Measurements from ENCODE around the gene KRT33A. TPM values are rescaled to one million over a fixed set of nuclear protein-coding genes. Genes with fewer than 3 reads are reported as not detected.
A peak's percentile ranks its signal among the peaks of the same experiment; 100 is the strongest.

Gene KRT33A
- polyA plus RNA-seq, 3 donors = not detected

- Histone ChIP-seq H2AFZ (ENCODE audit: insufficient read depth, low read depth, low read length, poor library complexity, severe bottlenecking) (peak within 1 kb of the TSS; percentile 27), H3K36me3 (replicated peaks in 1 of 2; ENCODE audit: control insufficient read depth in 1 of 2, insufficient read depth in 2 of 2, low read length in 2 of 2) (no peaks in the 10 kb centered on the region), H3K4me3 (replicated peaks in 1 of 3; ENCODE audit: low read depth in 2 of 3, low read length in 3 of 3) (no peak within 1 kb of the TSS), H3K27me3 (ENCODE audit: control insufficient read depth in 2 of 2, insufficient read depth in 2 of 2, low read length in 2 of 2) (no peaks in the 10 kb centered on the region), H3K4me1 (ENCODE audit: control insufficient read depth in 1 of 2, insufficient read depth in 2 of 2, low read length in 2 of 2) (peaks cover 17 to 18% of the 10 kb centered on the region in 2 donors), H3K9ac (ENCODE audit: insufficient read depth, low read length, poor library complexity, severe bottlenecking) (no peak within 1 kb of the TSS), H3K4me2 (replicated peaks; ENCODE audit: extremely low read depth, low read length, poor library complexity, severe bottlenecking) (no peak within 1 kb of the TSS), H3K9me3 (replicated peaks in 1 of 2; ENCODE audit: control insufficient read depth in 1 of 2, insufficient read depth in 1 of 2, low read length in 2 of 2) (peaks cover 0 to 2% of the 10 kb centered on the region in 2 donors), H4K20me1 (ENCODE audit: insufficient read depth, low read length) (no peaks in the 10 kb centered on the region), H3K79me2 (ENCODE audit: insufficient read depth, low read length) (no peaks in the 10 kb centered on the region), H3K27ac (ENCODE audit: low read depth in 1 of 2, low read length in 2 of 2) (no peak within 1 kb of the TSS)
- intact Hi-C loops (cut with micrococcal nuclease) = no loop called here
- peaks cover 0 to 10% (median 6%) of the 10 kb centered on the region in 3 donors for H3K27me3 Mint-ChIP-seq (ENCODE audit: low read depth in 3 of 3)
- DNase-seq = peak in 1 of 3 donors; percentile 13
- no peak within 1 kb of the TSS for H3K27ac Mint-ChIP-seq
- 46% methylated on average over 11 of the region's 11 CpGs for WGBS (ENCODE audit: insufficient coverage)
- H3K4me3 Mint-ChIP-seq = no peak within 1 kb of the TSS
- peaks cover 2 to 13% (median 6%) of the 10 kb centered on the region in 7 donors for H3K9me3 Mint-ChIP-seq
- H3K4me1 Mint-ChIP-seq = peaks cover 20% of the 10 kb centered on the region
- no peak for TF ChIP-seq CTCF (IDR thresholded peaks at IDR 0.05)
- no peaks in the 10 kb centered on the region for H3K36me3 Mint-ChIP-seq
Measured at GRCh38 chr17:41301916-41302901, 48.4 kb downstream of the KRT33A start, which contains the start of gene KRTAP29-1. Gene KRTAP29-1 (minus strand): TSS chr17:41302851. CDS start chr17:41302851, 0 bp downstream.

GRCh38 chr17:41301204-41301790 is 49.3 kb downstream of the KRT33A start:
- Histone ChIP-seq H3K36me3 (replicated peaks in 1 of 2; ENCODE audit: control insufficient read depth in 1 of 2, insufficient read depth in 2 of 2, low read length in 2 of 2) (no peaks in the 10 kb centered on the region), H3K4me1 (ENCODE audit: control insufficient read depth in 1 of 2, insufficient read depth in 2 of 2, low read length in 2 of 2) (peaks cover 17 to 18% of the 10 kb centered on the region in 2 donors), H3K79me2 (ENCODE audit: insufficient read depth, low read length) (no peaks in the 10 kb centered on the region), H4K20me1 (ENCODE audit: insufficient read depth, low read length) (no peaks in the 10 kb centered on the region), H2AFZ (ENCODE audit: insufficient read depth, low read depth, low read length, poor library complexity, severe bottlenecking) (no peak overlapping the region), H3K9me3 (replicated peaks in 1 of 2; ENCODE audit: control insufficient read depth in 1 of 2, insufficient read depth in 1 of 2, low read length in 2 of 2) (peaks cover 0 to 2% of the 10 kb centered on the region in 2 donors), H3K4me3 (replicated peaks in 1 of 3; ENCODE audit: low read depth in 2 of 3, low read length in 3 of 3) (no peak overlapping the region), H3K9ac (ENCODE audit: insufficient read depth, low read length, poor library complexity, severe bottlenecking) (no peak overlapping the region), H3K27me3 (ENCODE audit: control insufficient read depth in 2 of 2, insufficient read depth in 2 of 2, low read length in 2 of 2) (no peaks in the 10 kb centered on the region), H3K4me2 (replicated peaks; ENCODE audit: extremely low read depth, low read length, poor library complexity, severe bottlenecking) (no peak overlapping the region), H3K27ac (ENCODE audit: low read depth in 1 of 2, low read length in 2 of 2) (no peak overlapping the region)
- Mint-ChIP-seq H3K4me3 (no peak overlapping the region), H3K27ac (no peak overlapping the region), H3K27me3 (ENCODE audit: low read depth in 3 of 3) (peaks cover 0 to 10% (median 4%) of the 10 kb centered on the region in 3 donors), H3K9me3 (peaks cover 0 to 12% (median 3%) of the 10 kb centered on the region in 7 donors), H3K36me3 (no peaks in the 10 kb centered on the region), H3K4me1 (peaks cover 20% of the 10 kb centered on the region)
- DNase-seq = no peak
- no peak for TF ChIP-seq CTCF (IDR thresholded peaks at IDR 0.05)
- WGBS (ENCODE audit: insufficient coverage) = 55% methylated on average over 4 of the region's 5 CpGs
- intact Hi-C loops (cut with micrococcal nuclease) = no loop called here
